Stimulated activated CD8-positive, alpha-beta memory T cell treated with anti-CD3 and anti-CD28 coated beads, Interleukin-15, amount 100 ng/mL, for 1 hour (primary cell): ENCODE data around the gene ADAMTS9.

Source experiments
- DNase-seq: peaks from one replicate; pipeline ENCODE4 v3.0.0-alpha.2; 2020; ENCODE audit warnings: low read depth

ADAMTS9 gene

GRCh38 chr3:64686446-64686908 is 1.3 kb downstream of the ADAMTS9 start:
- DNase-seq = no peak

GRCh38 chr3:64685800-64686445 is 1.9 kb downstream of the ADAMTS9 start:
- no peak for DNase-seq

- DNase-seq = no peak
Observed at GRCh38 chr3:64685331-64685799, 2.4 kb downstream of the ADAMTS9 start.

GRCh38 chr3:64684715-64685261 is 3.0 kb downstream of the ADAMTS9 start:
- no peak for DNase-seq

- no peak for DNase-seq
Observed at GRCh38 chr3:64681827-64682226, 6.0 kb downstream of the ADAMTS9 start.

- no peak for DNase-seq
Observed at GRCh38 chr3:64681015-64681414, 6.8 kb downstream of the ADAMTS9 start.

- DNase-seq = no peak
Observed at GRCh38 chr3:64680334-64680733, 7.5 kb downstream of the ADAMTS9 start.

- no peak for DNase-seq
Observed at GRCh38 chr3:64677961-64678716, 9.7 kb downstream of the ADAMTS9 start.

GRCh38 chr3:64676831-64677230 is 11.0 kb downstream of the ADAMTS9 start:
- no peak for DNase-seq

GRCh38 chr3:64675687-64676247 is 12.0 kb downstream of the ADAMTS9 start:
- no peak for DNase-seq

GRCh38 chr3:64674591-64675076 is 13.2 kb downstream of the ADAMTS9 start:
- no peak for DNase-seq

GRCh38 chr3:64673159-64673715 is 14.6 kb downstream of the ADAMTS9 start:
- no peak for DNase-seq

GRCh38 chr3:64668582-64669510 is 19.0 kb downstream of the ADAMTS9 start:
- no peak for DNase-seq

- no peak for DNase-seq
Observed at GRCh38 chr3:64667887-64668581, 19.8 kb downstream of the ADAMTS9 start.

GRCh38 chr3:64667138-64667537 is 20.7 kb downstream of the ADAMTS9 start:
- no peak for DNase-seq

- no peak for DNase-seq
Observed at GRCh38 chr3:64666171-64666588, 21.6 kb downstream of the ADAMTS9 start.

- DNase-seq = no peak
Observed at GRCh38 chr3:64664397-64664796, 23.4 kb downstream of the ADAMTS9 start.

GRCh38 chr3:64659617-64659978 is 28.2 kb downstream of the ADAMTS9 start:
- DNase-seq = no peak

- no peak for DNase-seq
Observed at GRCh38 chr3:64658001-64658400, 29.8 kb downstream of the ADAMTS9 start.

- no peak for DNase-seq
Observed at GRCh38 chr3:64656544-64656943, 31.3 kb downstream of the ADAMTS9 start.

GRCh38 chr3:64655160-64655559 is 32.6 kb downstream of the ADAMTS9 start:
- DNase-seq = no peak
